Esophagus squamous epithelium (tissue), 5 donors: ENCODE results near the gene AOC2. TPM values are rescaled to one million over a fixed set of nuclear protein-coding genes. Genes with fewer than 3 reads are reported as not detected.
"Not testable (repeated sequence)": the region's sequence is repeated elsewhere in the genome, so short reads cannot be mapped to it uniquely, and the experiment has no call there.

Source experiments
- DNase-seq: peaks from one replicate; lab custom pipeline; 2025; lab: John Stamatoyannopoulos, UW
- H3K27ac ChIP-seq, 4 donors: fragments of 200-600 bp; sonication (generic); one replicate each; pipeline ENCODE4 v1.5.1; 2016 to 2019; ENCODE audit warnings: mild to moderate bottlenecking in 1 of 4
- H3K27me3 ChIP-seq, 4 donors: fragments of 200-600 bp; sonication (generic); 1 replicate in 3 of 4; 2 replicates in 1 of 4; pipeline versions ENCODE4 v1.5.1 to v1.6.0; 2017 to 2021; ENCODE audit warnings: antibody characterized with exemption in 1 of 4
- H3K36me3 ChIP-seq, 3 donors: fragments of 200-600 bp; sonication (generic); one replicate each; pipeline ENCODE4 v1.5.1; 2016 to 2019
- H3K4me1 ChIP-seq, 3 donors: fragments of 200-600 bp; sonication (generic); one replicate each; pipeline ENCODE4 v1.5.1; 2017 to 2019
- H3K4me3 ChIP-seq, 4 donors: fragments of 200-600 bp; sonication (generic); 1 replicate in 3 of 4; 2 replicates in 1 of 4; pipeline ENCODE4 v1.5.1; 2016 to 2019; ENCODE audit warnings: mild to moderate bottlenecking in 2 of 4, moderate library complexity in 1 of 4
- H3K9me3 ChIP-seq, 3 donors: fragments of 200-600 bp; sonication (generic); one replicate each; pipeline ENCODE4 v1.5.1; 2016 to 2019
- POLR2A ChIP-seq, 4 donors: fragments of 450-650 bp; IDR thresholded peaks; one replicate each; pipeline ENCODE4 v1.6.1; 2017; ENCODE audit warnings: antibody characterized with exemption in 4 of 4, mild to moderate bottlenecking in 4 of 4, moderate library complexity in 3 of 4
- WGBS, 2 donors: methylation state at CpG; one replicate each; pipeline ENCODE4 v1.1.5; 2018; 5-methylcytosine and 5-hydroxymethylcytosine counted together
- intact Hi-C: fragments of 100-400 bp; cut with DNase I; formaldehyde crosslinking; loops from one replicate; pipeline ENCODE4 v1.15.0; 2022
- total RNA-seq, 4 donors: library from RNA; depleted of rRNA; stranded (reverse); fragments of >200 nt; gene quantifications; one replicate each; pipeline ENCODE4 v1.1.0, GENCODE V29; 2016
- TF ChIP-seq, protein P1 (sequence below), 6 experiments: fragments of 450-650 bp in 4 of 6; fragments of 200-600 bp in 2 of 6; sonication (generic) in 2 of 6; IDR thresholded peaks; one replicate each; pipeline ENCODE4 v1.5.1; 2016 to 2019; ENCODE audit warnings: antibody characterized with exemption in 6 of 6, mild to moderate bottlenecking in 4 of 6, moderate library complexity in 4 of 6
- donor health status: DM: yes; HTN: yes; CAD: no.

Gene AOC2
- total RNA-seq, 4 donors from 2014 or later = 0.61 to 2.1 (median 1.2) TPM

DNA sequence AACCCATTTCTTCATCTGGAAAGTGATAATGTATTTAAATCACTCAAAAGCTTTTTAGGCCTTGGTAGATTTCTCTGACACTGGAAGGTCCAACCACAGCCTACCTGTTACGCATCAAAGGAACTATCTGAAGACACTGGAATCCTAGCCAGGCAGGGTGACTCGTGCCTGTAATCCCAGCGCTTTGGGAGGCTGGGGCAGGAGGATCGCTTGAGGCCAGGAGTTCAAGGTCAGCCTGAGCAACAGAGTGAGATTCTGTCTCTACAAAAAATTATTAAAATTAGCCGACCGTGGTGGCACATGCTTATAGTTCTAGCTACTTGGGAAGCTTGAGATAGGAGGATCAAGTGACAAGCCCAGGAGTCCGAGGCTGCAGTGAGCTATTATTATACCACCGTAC, 37.8 kb downstream of the AOC2 start:
- Histone ChIP-seq H3K27me3 (peaks cover 0 to 17% (median 0%) of the 10 kb centered on the region in 4 donors), H3K27ac (no peak overlapping the region), H3K4me3 (no peak overlapping the region), H3K9me3 (no peaks in the 10 kb centered on the region), H3K36me3 (no peaks in the 10 kb centered on the region), H3K4me1 (no peaks in the 10 kb centered on the region)
- TF ChIP-seq POLR2A (IDR thresholded peaks at IDR 0.05) = no peak
- TF ChIP-seq, protein P1, sequence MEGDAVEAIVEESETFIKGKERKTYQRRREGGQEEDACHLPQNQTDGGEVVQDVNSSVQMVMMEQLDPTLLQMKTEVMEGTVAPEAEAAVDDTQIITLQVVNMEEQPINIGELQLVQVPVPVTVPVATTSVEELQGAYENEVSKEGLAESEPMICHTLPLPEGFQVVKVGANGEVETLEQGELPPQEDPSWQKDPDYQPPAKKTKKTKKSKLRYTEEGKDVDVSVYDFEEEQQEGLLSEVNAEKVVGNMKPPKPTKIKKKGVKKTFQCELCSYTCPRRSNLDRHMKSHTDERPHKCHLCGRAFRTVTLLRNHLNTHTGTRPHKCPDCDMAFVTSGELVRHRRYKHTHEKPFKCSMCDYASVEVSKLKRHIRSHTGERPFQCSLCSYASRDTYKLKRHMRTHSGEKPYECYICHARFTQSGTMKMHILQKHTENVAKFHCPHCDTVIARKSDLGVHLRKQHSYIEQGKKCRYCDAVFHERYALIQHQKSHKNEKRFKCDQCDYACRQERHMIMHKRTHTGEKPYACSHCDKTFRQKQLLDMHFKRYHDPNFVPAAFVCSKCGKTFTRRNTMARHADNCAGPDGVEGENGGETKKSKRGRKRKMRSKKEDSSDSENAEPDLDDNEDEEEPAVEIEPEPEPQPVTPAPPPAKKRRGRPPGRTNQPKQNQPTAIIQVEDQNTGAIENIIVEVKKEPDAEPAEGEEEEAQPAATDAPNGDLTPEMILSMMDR (IDR thresholded peaks at IDR 0.05) = no peak
- no peak for DNase-seq
- intact Hi-C loops = no loop called here
- 82 to 91% methylated on average over 8 of the region's 8 CpGs for WGBS, 2 donors

DNA sequence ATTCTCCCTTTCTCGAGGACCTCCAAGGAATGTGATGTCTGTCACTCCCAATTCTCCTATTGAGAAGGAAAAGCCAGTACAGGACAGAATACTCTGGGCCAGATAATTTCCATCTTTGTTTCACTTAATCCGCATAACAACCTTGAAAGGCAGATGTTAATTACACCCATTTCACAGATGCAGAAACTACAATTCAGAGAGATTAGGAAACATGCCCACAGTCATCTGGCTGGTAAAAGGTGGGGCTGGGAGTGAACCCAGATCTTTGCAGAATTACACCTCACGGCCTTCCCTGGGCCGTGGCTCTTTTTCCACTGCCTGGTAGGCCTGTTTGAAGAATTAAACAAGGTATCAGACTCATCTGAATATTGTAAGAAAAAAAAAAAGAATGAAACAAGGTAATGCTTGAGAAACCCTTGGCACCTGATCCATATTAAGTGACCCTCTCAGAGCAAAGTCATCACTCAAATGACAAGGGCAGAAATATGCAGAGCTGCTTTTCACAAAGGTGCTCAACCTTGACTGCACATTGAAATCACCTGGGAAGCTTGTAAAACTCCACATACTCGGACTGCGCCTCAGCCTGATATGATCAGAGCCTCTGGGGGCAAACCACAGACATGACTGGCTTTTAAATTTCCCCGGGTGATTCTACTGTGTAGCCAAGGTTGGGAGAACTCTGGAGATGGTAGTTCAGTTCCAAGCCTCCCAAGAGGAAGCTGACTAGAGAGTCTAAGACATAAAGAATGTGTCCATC, 39.6 kb downstream of the AOC2 start:
- intact Hi-C loops = no loop called here
- TF ChIP-seq, protein P1 (IDR thresholded peaks at IDR 0.05) = no peak
- TF ChIP-seq POLR2A (IDR thresholded peaks at IDR 0.05) = no peak
- H3K4me1 ChIP-seq = no peaks in the 10 kb centered on the region
- H3K27ac ChIP-seq = no peak overlapping the region
- H3K27me3 ChIP-seq = no peaks in the 10 kb centered on the region
- H3K36me3 ChIP-seq = no peaks in the 10 kb centered on the region
- WGBS, 2 donors = 72 to 77% methylated on average over 6 to 7 of the region's 7 CpGs
- H3K4me3 ChIP-seq = no peak overlapping the region
- DNase-seq = no peak
- no peaks in the 10 kb centered on the region for H3K9me3 ChIP-seq

DNA sequence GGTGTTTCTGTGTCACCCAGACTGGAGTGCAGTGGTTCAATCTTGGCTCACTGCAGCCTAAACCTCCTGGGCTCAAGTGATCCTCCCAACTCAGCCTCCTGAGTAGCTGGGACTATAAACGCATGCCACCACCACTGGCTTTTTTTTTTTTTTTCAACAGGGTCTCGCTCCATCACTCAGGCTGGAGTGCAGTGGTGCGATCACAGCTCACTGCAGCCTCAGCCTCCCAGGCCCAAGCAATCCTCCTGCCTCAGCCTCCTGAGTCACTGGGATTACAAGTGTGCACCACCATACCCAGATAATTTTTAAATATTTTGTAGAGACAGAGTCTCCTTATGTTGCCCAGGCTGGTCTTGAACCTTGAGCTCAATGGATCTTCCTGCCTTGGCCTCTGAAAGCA, 41.4 kb downstream of the AOC2 start:
- intact Hi-C loops, H3K9me3 ChIP-seq, H3K36me3 ChIP-seq, H3K4me1 ChIP-seq, H3K27me3 ChIP-seq, H3K4me3 ChIP-seq, DNase-seq, H3K27ac ChIP-seq: not testable (repeated sequence)
- 67 to 97% methylated on average over 1 to 3 of the region's 3 CpGs for WGBS, 2 donors

DNA sequence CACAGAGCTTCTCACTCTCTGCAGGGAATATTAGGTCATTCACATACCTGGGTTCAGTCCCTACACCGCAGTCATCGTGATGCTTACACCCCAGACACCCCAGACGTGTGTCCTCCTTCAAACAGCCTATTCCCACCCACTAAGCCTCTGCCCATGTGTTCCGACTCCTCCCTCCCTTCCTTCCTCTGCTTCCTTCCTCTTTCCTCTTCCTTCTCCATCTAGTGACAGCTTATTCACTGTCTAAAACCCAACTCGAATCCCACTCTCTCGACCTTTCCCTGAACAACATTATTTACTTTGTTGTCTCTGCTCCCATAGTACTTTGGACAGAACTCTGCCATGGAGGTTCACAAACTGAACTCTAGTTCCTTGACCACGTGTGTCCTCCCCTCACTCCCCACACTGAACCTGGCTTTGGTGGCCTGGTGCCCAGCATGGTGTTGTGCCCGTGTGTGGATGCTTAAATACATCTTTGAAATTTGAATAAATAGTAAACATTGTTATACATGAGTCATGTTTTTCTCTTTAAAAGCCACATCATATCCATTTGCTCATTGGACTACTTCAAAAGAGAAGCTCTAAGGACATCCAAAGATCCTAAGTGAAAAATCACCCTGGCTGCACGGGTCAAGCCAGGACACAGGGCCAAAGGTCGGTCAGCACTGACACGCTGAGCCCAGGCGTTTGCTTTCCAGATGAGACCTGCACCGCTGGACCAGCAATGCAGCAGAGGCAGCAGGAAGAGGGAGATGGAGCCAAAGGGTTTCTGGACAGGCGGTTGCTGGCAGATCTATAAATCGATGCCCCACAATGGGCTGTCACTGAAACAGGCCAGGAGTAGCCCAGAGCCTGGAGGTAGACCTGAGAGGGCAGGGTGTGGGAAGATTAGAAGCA, 42.1 kb downstream of the AOC2 start:
- Histone ChIP-seq H3K4me3 (no peak overlapping the region), H3K27ac (no peak overlapping the region), H3K9me3 (no peaks in the 10 kb centered on the region), H3K36me3 (no peaks in the 10 kb centered on the region), H3K27me3 (no peaks in the 10 kb centered on the region), H3K4me1 (peaks cover 0 to 8% (median 2%) of the 10 kb centered on the region in 3 donors)
- TF ChIP-seq, protein P1 (IDR thresholded peaks at IDR 0.05) = no peak
- TF ChIP-seq POLR2A (IDR thresholded peaks at IDR 0.05) = no peak
- no peak for DNase-seq
- intact Hi-C loops = no loop called here
- 51 to 53% methylated on average over 11 to 13 of the region's 15 CpGs for WGBS, 2 donors

DNA sequence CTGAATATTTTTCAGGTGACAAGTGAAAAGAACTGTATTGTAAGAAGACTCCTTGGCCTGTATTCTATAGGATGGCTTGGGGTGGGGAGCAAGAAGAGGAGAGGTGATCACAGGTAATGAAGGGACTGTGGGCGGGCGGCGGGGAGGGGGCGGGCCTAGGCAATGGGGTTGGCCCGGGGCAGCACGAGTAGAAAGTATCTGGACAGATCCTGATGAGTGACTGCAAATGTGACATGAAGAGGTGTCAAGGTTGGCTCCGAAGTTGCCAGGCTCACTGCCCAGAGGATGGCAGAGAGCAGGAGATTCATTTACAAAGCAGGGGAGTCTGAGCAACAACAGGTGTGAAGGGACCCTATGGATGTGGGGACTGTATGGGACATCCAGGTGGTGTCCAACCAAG, 45.4 kb downstream of the AOC2 start:
- Histone ChIP-seq H3K27me3 (no peaks in the 10 kb centered on the region), H3K4me1 (peaks cover 0 to 41% (median 34%) of the 10 kb centered on the region in 3 donors), H3K9me3 (no peaks in the 10 kb centered on the region), H3K36me3 (no peaks in the 10 kb centered on the region), H3K27ac (no peak overlapping the region), H3K4me3 (no peak overlapping the region)
- intact Hi-C loops = no loop called here
- WGBS, 2 donors = 79 to 86% methylated on average over 7 of the region's 7 CpGs
- no peak for TF ChIP-seq POLR2A (IDR thresholded peaks at IDR 0.05)
- TF ChIP-seq, protein P1 (IDR thresholded peaks at IDR 0.05) = no peak
- no peak for DNase-seq
